ENCODE results near the gene RUSF1.

RUSF1 gene

GRCh38 chr16:31501966-31502348 is 6.2 kb downstream of the RUSF1 start:
- Histone ChIP-seq H3K36me3 (replicated peaks) (peaks cover 21% of the 10 kb centered on the region), H3K4me3 (ENCODE audit: low read depth, low read length) (no peak overlapping the region)

DNA sequence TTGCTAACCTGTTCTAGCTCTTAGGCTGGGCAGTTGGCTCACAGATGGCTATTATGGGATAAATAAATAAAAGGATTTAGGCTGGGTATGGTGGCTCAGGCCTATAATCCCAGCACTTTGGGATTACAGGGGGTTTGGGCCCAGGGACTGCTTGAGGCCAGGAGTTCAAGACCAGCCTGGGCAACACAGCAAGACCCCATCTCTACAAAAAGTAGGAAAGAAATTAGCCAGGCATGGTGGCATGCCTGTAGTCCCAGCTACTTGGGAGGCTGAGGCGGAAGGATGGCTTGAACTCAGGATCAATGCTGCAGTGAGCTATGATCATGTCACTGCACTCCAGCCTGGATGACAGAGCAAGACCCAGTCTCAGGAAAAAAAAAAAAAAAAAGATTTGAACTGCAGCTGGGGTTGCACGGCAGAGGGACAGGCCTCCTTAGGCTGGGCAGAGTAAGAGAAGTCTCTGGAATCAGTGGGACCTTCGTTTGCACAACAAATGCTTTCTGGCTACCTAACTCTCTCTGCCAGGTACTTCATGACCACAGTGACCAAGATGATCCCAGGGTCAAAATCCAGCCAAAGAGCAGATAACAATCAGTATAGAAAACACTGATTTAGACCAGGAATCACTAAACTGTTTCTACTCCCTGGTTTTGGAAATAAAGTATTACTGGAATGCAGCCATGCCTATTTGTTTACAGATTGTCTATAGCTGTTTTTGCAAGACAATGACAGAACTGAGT is 6.8 kb downstream of the RUSF1 start:
- Histone ChIP-seq H3K27ac (no peak overlapping the region), H3K27me3 (replicated peaks) (no peaks in the 10 kb centered on the region), H3K36me3 (replicated peaks) (peaks cover 22% of the 10 kb centered on the region), H3K4me3 (ENCODE audit: low read depth, low read length) (no peak overlapping the region)
- TF ChIP-seq CTCF (IDR thresholded peaks at IDR 0.05; ENCODE audit: low read depth, low read length, missing control alignments): no peak
- DNase-seq: no peak
- in situ Hi-C loops (cut with HindIII; ENCODE audit: low pct_ligation_motif_present, low sequenced_read_pairs): no loop called here

More at GRCh38 chr16:31501966-31502348, 6.2 kb downstream of the RUSF1 start:
- no peak overlapping the region for H3K27ac ChIP-seq
- no peaks in the 10 kb centered on the region for H3K27me3 ChIP-seq (replicated peaks)
- no peak for DNase-seq
- in situ Hi-C loops (cut with HindIII; ENCODE audit: low pct_ligation_motif_present, low sequenced_read_pairs): no loop called here
- TF ChIP-seq CTCF (IDR thresholded peaks at IDR 0.05; ENCODE audit: low read depth, low read length, missing control alignments): no peak

- no peak overlapping the region for H3K27ac ChIP-seq
- in situ Hi-C loops (cut with HindIII; ENCODE audit: low pct_ligation_motif_present, low sequenced_read_pairs): no loop called here
- no peaks in the 10 kb centered on the region for H3K27me3 ChIP-seq (replicated peaks)
- DNase-seq: no peak
- TF ChIP-seq CTCF (IDR thresholded peaks at IDR 0.05; ENCODE audit: low read depth, low read length, missing control alignments): no peak
- no peak overlapping the region for H3K4me3 ChIP-seq (ENCODE audit: low read depth, low read length)
- H3K36me3 ChIP-seq (replicated peaks): peaks cover 28% of the 10 kb centered on the region
These were observed 8.3 kb downstream of the RUSF1 start for GRCh38 chr16:31499928-31500327.

DNA sequence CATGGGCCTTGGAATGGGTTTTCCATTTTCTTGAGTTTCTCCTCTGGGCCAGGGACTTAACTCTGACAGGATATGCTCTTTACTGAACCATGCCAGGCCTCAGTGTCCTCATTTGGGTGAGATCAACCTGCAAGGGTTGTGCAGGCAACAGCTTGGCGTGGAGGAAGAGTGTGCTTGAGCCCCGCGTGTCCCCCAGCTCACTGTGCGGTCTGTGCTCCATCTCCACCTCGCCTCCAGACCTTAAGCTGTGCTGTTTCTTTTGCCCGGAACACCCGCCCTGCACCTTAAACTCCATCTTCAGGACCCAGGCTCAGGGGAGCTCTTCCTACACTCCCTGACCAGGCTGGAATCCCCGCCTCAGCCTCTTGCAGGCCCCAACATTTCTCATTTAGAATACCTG is 9.7 kb downstream of the RUSF1 start:
- in situ Hi-C loops (cut with HindIII; ENCODE audit: low pct_ligation_motif_present, low sequenced_read_pairs): no loop called here
- H3K36me3 ChIP-seq (replicated peaks): peaks cover 26% of the 10 kb centered on the region
- TF ChIP-seq CTCF (IDR thresholded peaks at IDR 0.05; ENCODE audit: low read depth, low read length, missing control alignments): no peak
- no peak overlapping the region for H3K27ac ChIP-seq
- H3K27me3 ChIP-seq (replicated peaks): no peaks in the 10 kb centered on the region
- DNase-seq: no peak
- no peak overlapping the region for H3K4me3 ChIP-seq (ENCODE audit: low read depth, low read length)

GRCh38 chr16:31496670-31497069 is 11.5 kb downstream of the RUSF1 start:
- Histone ChIP-seq H3K27me3 (replicated peaks) (no peaks in the 10 kb centered on the region), H3K36me3 (replicated peaks) (peaks cover 33% of the 10 kb centered on the region), H3K27ac (no peak overlapping the region), H3K4me3 (ENCODE audit: low read depth, low read length) (no peak overlapping the region)
- TF ChIP-seq CTCF (IDR thresholded peaks at IDR 0.05; ENCODE audit: low read depth, low read length, missing control alignments): no peak
- DNase-seq: no peak
- in situ Hi-C loops (cut with HindIII; ENCODE audit: low pct_ligation_motif_present, low sequenced_read_pairs): no loop called here

All from brain microvascular endothelial cell (primary cell).